Superior temporal gyrus (tissue), 1 donor: ENCODE measurements around the gene GKN2.
A peak's percentile ranks its signal among the peaks of the same experiment; 100 is the strongest.
"Not testable (repeated sequence)": the region's sequence is repeated elsewhere in the genome, so short reads cannot be mapped to it uniquely, and the experiment has no call there.

ENCODE experiments used
- DNase-seq: peaks from one replicate; pipeline ENCODE4 v3.0.0-alpha.2; 2016; ENCODE audit errors: extremely low spot score

The GKN2 gene

DNA sequence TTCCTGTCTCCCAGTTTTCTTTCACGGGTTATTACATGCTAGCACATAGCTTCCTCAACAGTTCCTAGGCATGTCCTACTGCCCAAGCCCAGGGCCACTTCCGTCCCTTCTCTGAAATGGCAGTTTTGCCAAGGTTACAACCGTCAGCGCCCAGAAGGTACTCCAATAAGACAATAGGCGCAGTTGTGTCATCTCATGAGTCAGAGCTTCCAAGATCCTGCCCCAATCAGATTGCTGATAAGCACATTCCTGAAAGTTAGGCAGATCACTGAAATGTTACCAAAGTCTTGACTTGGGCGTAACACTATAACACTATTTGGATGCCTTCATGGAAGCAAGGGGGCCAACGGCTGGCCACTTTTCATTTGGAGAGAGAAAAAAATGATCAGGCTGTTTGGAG lies 34.2 kb downstream of the GKN2 start:
- no peak for DNase-seq

DNA sequence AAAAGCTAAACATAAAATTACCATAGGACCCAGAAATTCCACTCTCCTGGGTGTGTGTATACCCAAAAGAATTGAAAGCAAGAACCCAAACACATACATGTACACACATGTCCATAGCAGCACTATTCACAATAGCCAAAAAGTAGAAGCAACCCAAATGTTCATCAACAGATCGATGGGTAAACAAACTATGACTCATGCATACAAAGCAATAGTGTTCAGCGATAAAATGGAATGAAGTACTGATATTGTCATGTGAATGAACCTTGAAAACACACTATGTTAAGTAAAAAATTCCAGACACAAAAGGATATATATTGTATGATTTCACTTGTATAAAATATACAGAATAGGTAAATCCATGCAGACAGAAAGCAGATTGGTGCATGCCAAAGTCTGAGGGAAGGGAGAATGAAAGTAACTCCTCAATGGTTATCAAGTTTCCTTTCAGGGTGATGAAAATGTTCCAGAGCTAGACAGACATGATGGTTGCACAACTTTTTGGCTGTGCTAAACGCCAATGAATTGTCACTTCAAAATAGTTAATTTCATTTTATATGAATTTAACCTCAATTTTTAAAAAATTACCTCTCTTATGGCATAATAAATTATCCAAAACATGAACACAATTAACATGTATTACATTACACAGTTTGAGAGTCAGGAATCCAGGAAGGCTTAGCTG lies 35.5 kb downstream of the GKN2 start:
- no peak for DNase-seq

DNA sequence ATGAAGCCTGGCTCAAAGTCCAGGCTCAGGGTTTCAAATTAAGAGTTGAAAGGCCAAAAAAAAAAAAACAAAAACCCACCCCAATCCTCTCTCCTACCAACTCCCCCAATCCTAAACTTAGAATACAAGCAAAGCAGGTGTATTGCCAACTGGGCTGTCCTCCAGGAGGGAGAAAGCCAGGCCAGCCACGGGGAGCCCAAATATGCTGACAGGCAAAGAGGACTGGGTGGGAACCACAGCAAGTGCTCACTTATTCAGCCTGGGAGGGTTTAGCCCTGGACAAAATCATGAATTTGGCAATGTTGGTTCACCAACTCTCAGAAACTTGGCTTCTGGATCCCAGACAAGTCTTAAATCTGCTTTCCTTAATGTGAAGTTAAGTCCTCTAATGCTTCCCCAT lies 36.5 kb downstream of the GKN2 start:
- DNase-seq: no peak

DNA sequence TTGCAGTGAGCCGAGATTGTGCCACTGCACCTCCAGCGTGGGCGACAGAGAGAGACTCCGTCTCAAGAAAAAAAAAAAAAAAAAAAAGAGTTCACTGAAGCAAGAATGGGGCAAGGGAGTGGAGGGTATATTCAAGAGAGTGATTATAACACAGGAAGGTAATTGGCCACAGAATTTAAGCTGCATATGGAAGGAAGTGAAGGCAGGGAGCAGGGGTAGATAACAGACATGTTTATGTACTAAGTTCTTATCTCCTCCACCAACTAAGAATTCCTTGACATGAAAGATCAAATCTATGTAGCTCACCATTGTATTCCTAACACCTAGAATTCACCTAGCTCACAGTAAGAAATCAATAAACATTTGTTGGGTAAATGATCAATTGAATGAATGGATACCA lies 37.3 kb downstream of the GKN2 start:
- no peak for DNase-seq

DNA sequence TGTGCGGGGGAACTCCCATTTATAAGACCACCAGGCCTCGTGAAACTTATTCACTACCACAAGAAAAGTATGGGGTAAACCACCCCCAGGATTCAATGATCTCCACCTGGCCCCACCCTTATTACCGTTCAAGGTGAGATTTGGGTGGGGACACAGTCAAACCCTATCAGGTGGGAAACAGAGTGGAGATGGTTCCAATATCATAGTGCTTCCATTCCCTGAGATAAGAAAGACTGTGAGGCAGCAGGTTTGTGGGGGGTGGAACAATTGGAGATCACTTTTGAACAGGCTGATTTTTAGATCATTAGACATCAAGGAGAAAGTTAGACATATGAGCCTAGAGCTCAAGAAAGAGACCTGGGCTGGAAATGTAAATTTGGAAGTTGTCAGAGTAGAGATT lies 39.3 kb downstream of the GKN2 start:
- no peak for DNase-seq

DNA sequence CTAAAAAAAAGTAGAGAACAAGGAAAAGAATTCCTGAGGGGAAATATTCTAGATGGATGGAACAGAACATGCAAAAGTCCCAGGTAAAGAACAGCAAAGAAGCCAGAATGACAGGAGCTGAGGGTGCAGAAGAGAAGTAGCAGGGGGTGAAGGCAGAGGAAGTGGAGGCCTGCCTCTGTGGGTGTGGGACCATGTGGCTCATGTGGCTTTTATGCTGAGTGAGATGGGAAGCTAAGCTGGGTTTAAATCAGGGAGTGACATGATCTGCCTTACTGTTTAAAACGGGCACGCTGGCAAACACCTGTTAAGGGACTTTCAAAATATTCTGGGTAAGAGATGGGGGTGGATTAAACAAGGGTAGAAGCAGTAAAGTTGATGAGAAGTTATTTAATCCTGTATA lies 40.0 kb downstream of the GKN2 start:
- no peak for DNase-seq

DNA sequence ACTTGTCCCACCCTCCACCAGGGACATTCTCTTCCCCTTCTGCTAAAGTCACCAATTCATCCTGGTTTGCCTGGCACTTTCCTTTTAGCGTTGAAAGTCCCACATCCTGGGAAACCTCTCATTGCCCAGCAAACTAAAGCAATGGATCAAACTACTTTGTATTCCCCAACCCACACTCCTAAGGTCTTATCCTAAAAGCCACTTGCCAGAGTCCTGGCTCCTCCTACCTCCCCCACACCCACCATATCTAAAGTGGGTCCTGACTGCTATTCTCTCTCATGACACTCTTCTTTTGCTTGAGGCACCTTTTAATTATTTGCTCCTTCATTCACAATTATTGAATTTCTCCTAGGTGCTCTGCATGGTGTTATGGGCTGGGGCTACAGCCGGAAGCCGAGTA lies 40.6 kb downstream of the GKN2 start:
- no peak for DNase-seq

DNA sequence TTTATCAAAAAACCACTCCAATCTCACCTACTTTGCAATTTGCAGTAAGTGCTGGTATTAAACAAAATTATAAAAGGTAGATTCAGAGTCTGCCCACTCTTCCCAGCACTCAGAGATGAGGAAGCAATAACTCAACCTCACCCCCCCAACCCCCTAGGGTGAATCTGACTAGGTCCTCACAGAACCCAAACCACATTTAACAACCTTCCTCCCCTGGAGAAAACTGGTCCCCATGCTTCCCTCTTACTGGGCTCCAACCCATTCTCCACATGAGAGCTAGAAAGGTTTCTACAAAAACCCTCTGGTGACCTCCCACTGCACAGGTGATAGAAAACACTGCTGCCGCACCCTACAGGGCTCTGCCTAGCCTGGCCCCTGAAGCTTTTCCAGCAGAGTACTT lies 41.0 kb downstream of the GKN2 start:
- no peak for DNase-seq

DNA sequence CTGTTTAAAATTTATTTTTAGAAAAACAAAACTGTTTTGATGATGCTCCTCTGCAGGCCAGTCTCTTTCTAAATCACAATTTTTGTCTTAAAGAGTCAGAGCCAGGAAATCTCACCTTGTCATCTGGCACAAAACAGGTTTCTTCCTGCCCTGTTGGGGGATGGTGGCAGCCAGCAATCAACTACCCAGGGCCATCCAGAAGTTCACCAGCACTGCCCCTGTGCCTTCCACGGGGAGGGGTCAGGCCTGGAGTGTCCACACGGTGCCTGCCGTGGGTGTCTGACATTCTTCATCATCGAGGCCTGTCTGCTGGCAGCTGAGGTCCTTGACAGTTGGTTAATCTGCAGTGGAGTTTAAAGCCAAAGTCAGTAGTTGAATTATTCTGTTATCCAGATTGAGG lies 41.4 kb downstream of the GKN2 start:
- DNase-seq: no peak

DNA sequence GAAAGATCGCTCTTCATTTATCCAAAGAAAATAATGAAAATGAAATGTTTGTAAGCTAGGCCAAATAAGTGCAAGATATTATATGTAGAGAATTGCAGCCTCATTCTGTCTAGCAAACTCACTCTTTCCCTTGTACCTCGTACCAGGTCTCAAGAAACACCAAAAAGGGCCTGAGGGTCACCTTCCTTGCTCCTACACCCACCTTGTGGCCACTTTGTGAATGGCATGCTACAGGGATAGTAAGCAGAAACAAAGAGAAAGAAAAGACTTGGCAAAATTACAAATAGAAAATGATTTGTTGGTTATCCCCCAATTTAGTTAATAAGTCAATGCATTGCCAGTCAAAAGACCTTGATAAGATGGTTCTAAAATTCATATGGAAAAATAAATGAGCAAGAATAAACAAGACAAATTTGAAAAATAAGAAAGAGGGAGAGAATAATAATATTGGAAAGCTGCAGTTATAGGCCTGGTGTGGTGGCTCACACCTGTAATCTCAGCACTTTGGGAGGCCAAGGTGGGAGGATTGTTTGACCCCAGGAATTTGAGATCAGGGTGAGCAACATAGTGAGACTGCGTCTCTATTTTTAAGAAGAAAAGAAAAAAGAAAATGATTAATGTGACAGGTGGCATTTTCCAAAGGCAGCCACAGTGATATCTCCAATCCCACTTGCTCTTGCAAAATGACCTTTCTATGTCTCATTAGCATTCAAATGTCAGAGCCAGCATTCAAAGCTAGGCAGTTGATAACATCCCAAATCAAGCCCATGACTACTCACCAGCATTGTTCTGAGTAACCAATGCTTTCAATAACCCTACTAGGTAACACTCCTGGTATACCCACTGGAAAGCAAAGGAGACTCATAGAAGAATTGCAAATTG lies 42.7 kb downstream of the GKN2 start:
- DNase-seq: peak; percentile 80

DNA sequence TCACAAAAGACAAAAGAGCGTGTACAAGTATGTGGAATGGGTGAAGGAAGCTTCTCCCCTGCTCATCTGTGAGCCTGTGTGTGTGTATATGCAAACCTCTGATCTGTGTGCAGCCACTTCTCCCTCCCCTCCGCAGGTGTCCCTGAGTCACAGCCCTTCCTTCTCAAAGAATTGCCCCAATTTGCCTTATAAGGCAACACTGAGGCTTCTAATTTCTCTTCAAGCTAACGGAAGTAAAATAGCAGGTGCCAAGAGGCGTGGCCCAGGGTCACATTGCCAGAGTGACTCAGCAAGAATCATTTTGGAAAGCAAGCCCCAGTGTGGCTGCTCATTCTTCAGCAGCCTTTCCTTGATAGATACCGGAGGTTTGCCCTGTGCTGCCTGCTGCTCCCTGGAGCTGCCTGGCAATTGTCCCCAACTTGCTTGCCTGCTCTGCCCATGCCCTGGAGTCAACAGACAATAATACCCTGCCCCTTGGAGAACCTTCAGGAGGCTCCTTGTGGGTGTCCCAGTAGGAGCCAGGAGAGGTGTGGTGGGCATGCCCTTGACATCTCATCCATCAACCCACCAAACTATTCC lies 44.2 kb downstream of the GKN2 start:
- no peak for DNase-seq

DNA sequence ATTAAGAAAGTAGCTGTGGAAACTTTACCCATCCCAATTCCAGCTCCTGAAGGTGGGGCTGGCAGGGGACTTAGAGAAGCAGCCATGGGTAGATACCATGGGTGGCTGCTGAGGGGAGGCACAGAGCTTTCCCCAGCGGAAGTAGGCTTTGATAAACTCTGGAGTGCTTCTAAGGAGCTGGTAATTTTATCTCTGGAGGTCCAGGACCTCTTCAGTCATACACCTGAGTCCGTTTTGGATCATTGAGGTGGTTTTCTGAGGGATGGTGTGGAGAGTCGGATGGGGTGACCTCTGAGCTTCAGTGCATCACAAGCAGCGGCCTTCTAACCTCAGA lies 44.8 kb downstream of the GKN2 start:
- no peak for DNase-seq

DNA sequence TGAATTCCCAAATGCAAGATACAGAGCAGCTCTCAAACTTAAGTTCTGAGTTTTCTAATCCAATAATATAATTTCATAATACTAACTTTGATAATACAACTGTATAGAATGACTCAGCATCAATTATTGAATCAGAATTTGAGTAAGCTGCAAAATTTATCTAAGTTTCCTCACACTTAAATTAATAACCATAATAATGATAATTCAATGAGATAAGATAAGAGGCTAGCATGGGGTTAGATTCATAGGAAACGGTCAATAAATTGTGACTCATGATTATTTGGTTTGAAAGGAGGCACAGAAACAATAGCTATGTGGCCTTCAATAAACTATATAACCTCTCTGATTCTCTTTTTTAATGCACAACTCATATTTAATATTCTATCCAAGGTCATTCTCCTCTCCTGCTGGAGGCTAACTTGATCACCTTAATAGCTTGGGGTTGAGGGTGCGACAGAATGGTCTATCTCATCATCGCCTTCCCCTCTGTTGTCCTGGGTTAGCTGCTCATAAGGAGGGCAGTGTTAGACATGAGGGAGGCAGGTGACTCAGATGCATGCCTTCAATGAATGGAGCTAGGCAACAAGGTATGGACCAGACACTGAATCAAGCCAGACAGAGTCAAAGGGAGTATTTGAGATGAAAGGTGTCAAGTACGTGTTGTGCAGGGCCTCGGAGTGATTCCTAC lies 45.3 kb downstream of the GKN2 start:
- DNase-seq: no peak

DNA sequence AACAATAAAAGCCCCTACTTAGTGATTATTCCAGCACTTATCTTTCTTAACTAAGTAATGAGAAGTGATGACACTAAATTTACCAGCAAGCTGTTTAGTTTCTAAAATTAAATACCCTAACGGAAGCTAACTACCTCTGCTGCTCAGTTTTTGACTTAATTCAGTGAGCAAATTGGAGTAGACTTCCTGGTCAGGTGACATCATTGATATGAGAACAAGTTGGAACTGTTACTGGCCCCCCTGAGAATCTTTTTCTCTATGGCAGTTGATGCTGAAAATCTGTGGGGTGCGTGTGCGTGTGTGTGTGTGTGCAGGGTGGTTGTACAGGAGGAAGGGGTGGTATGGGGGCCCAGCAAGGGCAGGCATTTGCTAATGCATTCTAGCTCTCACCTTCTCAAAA lies 46.0 kb downstream of the GKN2 start:
- no peak for DNase-seq

DNA sequence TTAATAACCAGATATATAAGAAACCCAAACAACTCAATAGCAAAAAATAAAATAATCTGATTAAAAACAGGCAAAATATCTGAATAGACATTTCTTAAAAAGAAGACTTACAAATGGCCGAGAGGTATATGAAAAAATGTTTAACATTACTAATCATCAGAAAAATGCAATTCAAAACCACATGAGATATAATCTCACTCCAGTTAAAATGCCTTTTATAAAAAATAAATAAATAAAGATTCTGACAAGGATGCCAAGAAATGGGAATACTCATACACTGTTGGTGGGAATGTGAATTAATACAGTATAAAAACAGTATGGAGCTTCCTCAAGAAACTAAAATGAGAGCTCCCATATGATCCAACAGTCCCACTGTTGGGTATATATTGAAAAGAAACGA lies 47.6 kb downstream of the GKN2 start:
- no peak for DNase-seq

DNA sequence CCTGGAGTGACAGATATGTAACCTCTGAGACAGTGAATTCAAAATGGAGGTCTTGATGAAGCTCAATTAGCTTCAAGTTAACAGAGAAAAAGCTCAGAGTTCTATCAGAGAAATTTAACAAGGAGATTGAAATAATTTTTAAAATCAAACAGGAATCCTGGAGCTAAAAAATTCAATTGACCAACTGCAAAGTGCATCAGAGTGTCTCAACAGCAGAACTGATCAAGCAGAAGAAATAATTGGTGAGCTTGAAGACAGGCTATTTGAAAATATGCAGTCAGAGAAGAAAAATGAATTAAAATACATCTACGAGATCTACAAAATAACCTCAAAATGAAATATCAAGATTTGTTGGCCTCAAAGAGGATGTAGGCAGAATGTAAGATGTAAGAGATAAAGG lies 51.1 kb downstream of the GKN2 start:
- no peak for DNase-seq

DNA sequence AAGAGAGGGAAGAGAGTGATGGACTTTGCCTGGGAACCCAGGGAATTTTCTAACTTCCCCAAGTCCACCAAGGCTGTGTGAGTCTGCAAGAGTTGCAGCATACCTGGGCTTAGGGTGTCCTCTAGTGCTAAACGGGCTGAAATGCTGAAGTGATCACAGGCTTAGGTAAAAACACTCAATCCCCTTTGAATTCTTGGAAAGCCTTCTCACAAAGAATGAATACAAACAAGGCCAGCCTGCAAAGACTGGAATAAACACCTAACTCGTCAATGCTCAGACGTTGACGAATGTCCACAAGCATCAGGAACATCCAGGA lies 51.5 kb downstream of the GKN2 start:
- DNase-seq: no peak

DNA sequence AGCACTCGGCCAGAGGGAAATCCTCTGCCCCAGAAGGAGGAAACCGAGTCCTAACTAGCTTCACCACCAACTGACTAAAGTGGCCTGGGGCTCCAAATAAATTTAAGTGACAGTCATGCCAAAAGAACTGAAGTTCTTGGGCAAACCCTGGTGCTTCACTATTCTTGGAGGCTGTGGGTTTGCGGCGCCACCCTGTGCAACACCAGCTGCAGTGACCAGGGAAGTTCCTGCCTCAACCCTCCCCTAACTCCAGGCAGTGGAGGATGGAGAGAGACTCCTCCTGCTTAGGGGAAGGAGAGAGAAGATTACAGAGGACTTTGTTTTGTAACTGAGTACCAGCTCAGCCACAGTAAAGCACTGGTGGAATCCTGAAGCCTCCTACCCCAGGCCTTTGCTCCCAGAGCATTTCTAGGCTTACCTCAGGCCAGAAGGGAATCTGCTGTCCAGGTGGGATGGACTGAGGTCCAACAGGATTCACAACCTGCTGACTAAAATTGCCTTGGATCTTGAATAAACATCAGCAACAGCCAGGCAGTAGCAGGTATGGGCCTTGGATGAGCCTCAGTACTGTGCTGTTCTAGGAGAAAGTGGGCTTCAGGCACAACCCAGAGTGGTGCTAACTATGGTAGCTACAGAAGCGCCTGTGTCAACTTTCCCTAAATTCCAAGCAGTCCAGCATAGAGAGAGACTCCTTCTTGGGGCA lies 52.0 kb downstream of the GKN2 start:
- no peak for DNase-seq

DNA sequence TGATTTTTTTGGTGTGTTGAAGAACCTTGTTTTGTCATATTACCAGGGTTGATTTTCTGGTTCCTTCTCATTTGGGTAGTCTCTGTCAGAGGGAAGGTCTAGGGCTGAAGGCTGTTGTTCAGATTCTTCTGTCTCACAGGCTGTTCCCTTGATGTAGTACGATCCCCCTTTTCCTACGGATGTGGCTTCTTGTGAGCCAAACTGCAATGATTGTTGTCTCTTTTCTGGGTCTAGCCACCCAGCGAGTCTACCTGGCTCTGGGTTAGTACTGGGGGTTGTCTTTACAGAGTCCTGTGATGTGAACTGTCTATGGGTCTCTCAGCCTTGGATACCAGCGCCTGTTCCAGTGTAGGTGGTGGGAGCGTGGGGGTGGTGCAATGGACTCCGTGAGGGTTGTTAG lies 56.7 kb downstream of the GKN2 start:
- not testable (repeated sequence) for DNase-seq
